BLaER1 treated with 17β-estradiol and CSF1 and Interleukin-3, amounts not matched to agents 10 nM and 100 nM (cell line): ENCODE results near the gene ABHD12B.
"Not testable (repeated sequence)": the region's sequence is repeated elsewhere in the genome, so short reads cannot be mapped to it uniquely, and the experiment has no call there.

Experiments
- H3K27ac ChIP-seq, 11 experiments: shearing (Covaris generic); formaldehyde crosslinking; 2 replicates each; pipeline ENCODE4 v1.8.1; 2022
- H3K27me3 ChIP-seq, 11 experiments: shearing (Covaris generic); formaldehyde crosslinking; 2 replicates each; pipeline ENCODE4 v1.8.1; 2022
- H3K36me3 ChIP-seq, 11 experiments: shearing (Covaris generic); formaldehyde crosslinking; 2 replicates each; pipeline ENCODE4 v1.8.1; 2022
- H3K4me1 ChIP-seq, 10 experiments: shearing (Covaris generic); formaldehyde crosslinking; 2 replicates each; pipeline ENCODE4 v1.8.1; 2022
- H3K4me2 ChIP-seq, 11 experiments: shearing (Covaris generic); formaldehyde crosslinking; 2 replicates each; pipeline ENCODE4 v1.8.1; 2022
- H3K4me3 ChIP-seq, 10 experiments: shearing (Covaris generic); formaldehyde crosslinking; 2 replicates each; pipeline ENCODE4 v1.8.1; 2022
- H3K9ac ChIP-seq, 11 experiments: shearing (Covaris generic); formaldehyde crosslinking; 2 replicates each; pipeline ENCODE4 v1.8.1; 2022
- H3K9me3 ChIP-seq, 11 experiments: shearing (Covaris generic); formaldehyde crosslinking; replicated peaks in 1 of 11; 2 replicates each; pipeline ENCODE4 v1.8.1; 2022
- H4K20me1 ChIP-seq, 11 experiments: shearing (Covaris generic); formaldehyde crosslinking; 2 replicates each; pipeline ENCODE4 v1.8.1; 2022
- Cebpa-rat ChIP-seq, 11 experiments: shearing (Covaris generic); IDR thresholded peaks; 2 replicates each; pipeline ENCODE4 v1.8.1; 2022

Gene ABHD12B

DNA sequence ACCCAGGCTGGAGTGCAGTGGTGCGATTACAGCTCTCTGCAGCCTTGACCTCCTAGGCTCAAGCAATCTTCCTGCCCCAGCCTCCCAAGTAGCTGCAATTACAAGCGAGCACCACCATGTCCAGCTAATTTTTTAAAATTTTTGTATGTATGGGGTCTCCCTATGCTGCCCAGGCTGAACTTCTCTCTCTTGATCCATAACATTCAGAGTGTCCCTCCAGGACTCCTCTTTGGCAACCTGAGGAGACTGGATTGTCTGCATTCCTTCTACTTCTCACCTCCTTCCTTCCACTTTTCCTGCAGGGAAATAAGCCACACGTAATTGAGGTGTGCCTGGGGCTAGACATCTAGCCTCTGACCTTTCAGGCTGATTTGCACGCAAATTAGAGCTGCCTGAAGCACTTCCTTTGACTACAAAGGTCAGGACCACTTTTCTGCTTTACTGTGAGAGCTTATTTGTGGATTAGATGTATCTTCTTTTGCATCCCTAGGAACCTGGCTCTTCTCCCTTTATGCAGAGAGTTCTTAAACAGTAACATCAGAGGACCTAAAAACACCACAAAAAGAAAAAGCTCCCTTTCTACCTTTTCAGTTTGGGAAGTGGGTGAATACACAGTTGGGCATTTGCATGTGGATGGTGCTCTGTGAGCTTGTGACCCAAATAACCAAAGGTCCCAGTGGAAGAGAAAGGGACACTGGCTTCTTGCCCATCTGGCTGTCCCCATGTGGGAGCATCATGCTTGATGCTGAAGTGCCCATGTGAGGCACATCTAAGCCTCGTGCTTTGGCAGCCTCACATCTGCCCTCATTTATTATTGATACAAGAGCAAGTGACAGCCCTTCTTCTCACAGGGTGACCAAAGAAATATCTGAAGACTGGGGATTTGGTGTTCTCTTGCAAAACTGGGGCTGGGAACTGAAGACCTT lies 38.9 kb downstream of the ABHD12B start:
- no peak for TF ChIP-seq Cebpa-rat (IDR thresholded peaks at IDR 0.05)
- H3K9ac ChIP-seq = no peak overlapping the region
- H3K4me2 ChIP-seq = no peak overlapping the region
- H3K9me3 ChIP-seq = peaks cover 0 to 17% (median 0%) of the 10 kb centered on the region in 11 experiments; a peak in 4 of 22 replicates
- peaks cover 0 to 100% (median 0%) of the 10 kb centered on the region in 11 experiments; a peak in 9 of 22 replicates for H3K36me3 ChIP-seq
- no peaks in the 10 kb centered on the region for H3K4me1 ChIP-seq
- no peak overlapping the region for H3K4me3 ChIP-seq
- no peaks in the 10 kb centered on the region for H3K27me3 ChIP-seq
- peaks cover 0 to 72% (median 0%) of the 10 kb centered on the region in 11 experiments; a peak in 4 of 22 replicates for H4K20me1 ChIP-seq
- no peak overlapping the region for H3K27ac ChIP-seq

DNA sequence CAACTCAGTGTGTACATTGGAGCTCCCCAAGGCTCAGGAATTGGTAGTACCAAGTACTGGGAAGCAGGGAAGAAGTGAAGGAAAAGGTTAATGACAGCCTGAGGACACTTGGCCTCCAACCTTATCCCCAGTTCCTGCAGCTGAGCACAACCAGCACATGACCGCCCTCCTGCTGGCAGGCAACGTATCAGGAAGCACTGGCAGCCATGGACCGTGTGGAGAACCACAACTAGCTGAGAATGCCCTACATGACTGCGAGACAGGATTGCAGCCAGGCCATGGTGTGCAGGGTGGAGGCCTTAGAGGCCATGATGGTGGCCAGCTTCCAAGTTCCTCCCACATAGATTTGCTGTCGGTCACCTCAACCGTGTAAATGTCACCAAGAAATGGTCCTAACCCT lies 45.6 kb downstream of the ABHD12B start:
- no peaks in the 10 kb centered on the region for H3K27me3 ChIP-seq
- H3K4me2 ChIP-seq = no peak overlapping the region
- TF ChIP-seq Cebpa-rat (IDR thresholded peaks at IDR 0.05) = no peak
- peaks cover 0 to 65% (median 0%) of the 10 kb centered on the region in 11 experiments; a peak in 3 of 22 replicates for H4K20me1 ChIP-seq
- H3K36me3 ChIP-seq = peaks cover 0 to 100% (median 0%) of the 10 kb centered on the region in 11 experiments; a peak in 9 of 22 replicates
- no peak overlapping the region for H3K27ac ChIP-seq
- H3K9me3 ChIP-seq = peaks cover 0 to 6% (median 0%) of the 10 kb centered on the region in 11 experiments; a peak in 5 of 22 replicates
- no peak overlapping the region for H3K4me3 ChIP-seq
- no peak overlapping the region for H3K9ac ChIP-seq
- H3K4me1 ChIP-seq = peaks cover 0 to 10% (median 0%) of the 10 kb centered on the region in 10 experiments; a peak in 3 of 20 replicates

DNA sequence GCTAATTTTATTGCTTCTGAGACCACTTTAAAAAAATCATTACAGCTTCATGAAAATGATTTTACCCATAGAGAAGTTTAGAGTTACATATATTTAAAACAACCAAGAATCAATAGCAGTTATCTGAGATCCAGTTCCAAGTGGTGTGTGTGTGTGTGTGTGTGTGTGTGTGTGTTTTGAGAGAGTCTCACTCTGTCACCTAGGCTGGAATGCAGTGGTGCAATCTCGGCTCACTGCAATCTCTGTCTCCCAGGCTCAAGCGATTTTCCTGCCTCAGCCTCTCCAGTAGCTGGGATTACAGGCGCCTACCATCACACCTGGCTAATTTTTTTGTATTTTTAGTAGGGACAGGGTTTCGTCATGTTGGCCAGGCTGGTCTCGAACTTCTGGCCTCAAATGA lies 47.7 kb downstream of the ABHD12B start:
- H3K9ac ChIP-seq, H3K27me3 ChIP-seq, H3K4me3 ChIP-seq, H3K4me2 ChIP-seq, H3K9me3 ChIP-seq, H3K27ac ChIP-seq: not testable (repeated sequence)
- Histone ChIP-seq H3K4me1 (peaks cover 0 to 15% (median 0%) of the 10 kb centered on the region in 10 experiments; a peak in 3 of 20 replicates), H3K36me3 (peaks cover 0 to 100% (median 0%) of the 10 kb centered on the region in 11 experiments; a peak in 9 of 22 replicates), H4K20me1 (peaks cover 0 to 50% (median 0%) of the 10 kb centered on the region in 11 experiments; a peak in 3 of 22 replicates)

DNA sequence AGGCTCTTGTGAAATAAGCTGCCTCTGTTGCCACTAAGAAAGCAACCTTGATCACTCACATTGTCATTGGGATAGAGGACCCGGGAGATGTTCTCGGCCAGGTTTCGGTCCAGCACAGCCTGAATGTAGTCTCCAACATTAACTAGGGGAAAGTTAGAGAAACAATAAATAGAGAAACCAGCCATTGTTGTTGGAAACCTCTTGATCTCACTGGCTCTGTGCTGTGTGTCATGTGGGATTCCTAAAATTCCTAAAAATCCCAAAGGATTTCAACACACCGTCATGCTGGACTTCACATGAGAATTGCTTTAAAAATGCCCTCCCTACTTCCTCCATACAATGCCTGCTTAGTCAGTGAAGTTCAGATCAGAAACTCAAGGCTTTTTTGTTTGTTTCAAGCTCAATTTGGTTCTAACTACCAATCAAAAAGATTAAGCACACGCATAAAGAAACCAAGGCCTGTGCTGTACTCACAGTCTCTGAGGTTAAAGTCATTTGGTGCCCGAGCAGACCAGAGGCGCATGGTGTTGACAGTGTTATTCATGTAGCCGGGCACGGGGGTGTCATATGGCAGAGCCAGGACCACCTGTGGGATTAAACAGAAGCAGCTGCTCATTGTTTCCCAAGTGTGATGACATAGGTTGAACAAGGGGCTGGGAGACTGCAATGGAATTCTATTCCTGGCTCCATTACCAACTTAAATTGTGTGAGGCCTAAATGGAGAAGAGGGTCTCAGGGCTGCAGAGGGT lies 48.8 kb downstream of the ABHD12B start:
- no peak overlapping the region for H3K4me3 ChIP-seq
- no peak for TF ChIP-seq Cebpa-rat (IDR thresholded peaks at IDR 0.05)
- H3K4me2 ChIP-seq = no peak overlapping the region
- peaks cover 0 to 6% (median 0%) of the 10 kb centered on the region in 11 experiments; a peak in 1 of 22 replicates for H3K9me3 ChIP-seq
- H3K36me3 ChIP-seq = peaks cover 0 to 100% (median 0%) of the 10 kb centered on the region in 11 experiments; a peak in 9 of 22 replicates
- no peak overlapping the region for H3K9ac ChIP-seq
- peaks cover 0 to 40% (median 0%) of the 10 kb centered on the region in 11 experiments; a peak in 3 of 22 replicates for H4K20me1 ChIP-seq
- peaks cover 0 to 25% (median 4%) of the 10 kb centered on the region in 10 experiments; a peak in 13 of 20 replicates for H3K4me1 ChIP-seq
- H3K27ac ChIP-seq = no peak overlapping the region
- H3K27me3 ChIP-seq = no peaks in the 10 kb centered on the region

DNA sequence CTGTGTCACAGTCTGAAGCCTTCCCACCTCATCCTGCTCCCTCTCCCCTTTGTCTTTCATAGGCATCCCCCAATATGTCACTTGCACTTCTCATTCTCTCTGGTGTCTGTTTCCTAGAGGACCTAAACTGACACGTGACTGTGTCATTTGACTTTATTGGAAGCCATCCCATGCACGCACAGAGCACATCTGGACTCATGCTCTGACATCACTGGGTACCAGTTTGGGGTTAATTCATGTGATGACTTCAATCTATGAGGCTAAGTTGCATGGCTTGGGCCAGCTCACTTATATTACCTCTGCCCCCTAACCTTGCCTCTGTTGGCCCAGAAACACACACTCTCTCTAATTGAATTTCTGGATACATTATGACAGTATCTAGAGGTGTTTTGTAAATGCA lies 51.0 kb downstream of the ABHD12B start:
- no peaks in the 10 kb centered on the region for H3K27me3 ChIP-seq
- peaks cover 10 to 42% (median 25%) of the 10 kb centered on the region in 10 experiments for H3K4me1 ChIP-seq
- H3K9ac ChIP-seq = no peak overlapping the region
- peak overlapping the region in 2 of 11 experiments; percentile 9 to 23; a peak in 2 of 22 replicates for H3K4me2 ChIP-seq
- peaks cover 0 to 92% (median 0%) of the 10 kb centered on the region in 11 experiments; a peak in 8 of 22 replicates for H3K36me3 ChIP-seq
- H3K27ac ChIP-seq = no peak overlapping the region
- no peak for TF ChIP-seq Cebpa-rat (IDR thresholded peaks at IDR 0.05)
- H3K9me3 ChIP-seq = peaks cover 0 to 8% (median 0%) of the 10 kb centered on the region in 11 experiments; a peak in 5 of 22 replicates
- H4K20me1 ChIP-seq = peaks cover 0 to 19% (median 0%) of the 10 kb centered on the region in 11 experiments; a peak in 3 of 22 replicates
- H3K4me3 ChIP-seq = no peak overlapping the region

DNA sequence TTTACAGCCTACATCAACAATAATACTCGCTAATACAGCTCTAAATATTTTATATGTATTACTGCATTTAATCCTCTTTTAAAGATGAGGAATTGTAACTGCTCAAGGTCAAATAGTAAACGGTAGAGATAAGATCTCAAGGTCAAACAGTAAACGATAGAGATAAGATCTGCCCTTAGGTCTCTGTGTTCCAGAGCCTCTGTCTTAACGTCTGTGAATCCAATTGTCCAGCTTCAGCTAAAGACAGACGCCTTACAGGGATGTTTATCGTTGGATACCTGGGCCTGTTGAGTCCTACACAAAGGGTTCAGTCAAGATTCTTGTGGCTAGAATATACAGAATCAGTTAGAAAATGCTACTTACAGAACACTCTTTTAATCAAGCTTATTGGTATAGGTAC lies 52.4 kb downstream of the ABHD12B start:
- Histone ChIP-seq H3K27ac (peak overlapping the region in 1 of 11 experiments; percentile 52; a peak in 1 of 22 replicates), H3K4me3 (no peak overlapping the region), H3K9ac (no peak overlapping the region), H4K20me1 (peaks cover 0 to 4% (median 0%) of the 10 kb centered on the region in 11 experiments; a peak in 1 of 22 replicates), H3K4me2 (no peak overlapping the region), H3K4me1 (peaks cover 22 to 57% (median 39%) of the 10 kb centered on the region in 10 experiments), H3K27me3 (no peaks in the 10 kb centered on the region), H3K9me3 (peaks cover 0 to 16% (median 0%) of the 10 kb centered on the region in 11 experiments; a peak in 5 of 22 replicates), H3K36me3 (peaks cover 0 to 88% (median 0%) of the 10 kb centered on the region in 11 experiments; a peak in 8 of 22 replicates)
- TF ChIP-seq Cebpa-rat (IDR thresholded peaks at IDR 0.05) = no peak

DNA sequence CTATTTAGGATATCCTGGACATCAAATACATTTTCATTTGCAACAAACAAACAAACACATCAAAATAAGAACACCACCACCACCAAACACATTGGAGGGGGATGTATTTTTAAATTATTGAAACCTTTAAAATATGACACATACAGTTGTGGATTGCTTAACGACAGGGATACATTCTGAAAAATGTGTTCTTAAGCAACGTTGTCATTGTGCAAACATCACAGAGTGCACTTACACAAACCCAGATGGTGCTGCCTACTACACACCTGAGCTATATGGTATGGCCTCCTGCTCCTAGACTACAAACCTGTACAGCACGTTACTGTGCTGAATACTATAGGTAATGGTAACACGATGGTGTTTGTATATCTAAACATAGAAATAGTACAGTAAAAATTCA lies 53.0 kb downstream of the ABHD12B start:
- Histone ChIP-seq H3K4me2 (peak overlapping the region in 3 of 11 experiments; percentile 84 to 94 (median 87); a peak in 6 of 22 replicates), H3K9ac (no peak overlapping the region), H3K4me1 (peaks cover 22 to 63% (median 46%) of the 10 kb centered on the region in 10 experiments), H3K4me3 (no peak overlapping the region), H3K9me3 (peaks cover 0 to 20% (median 0%) of the 10 kb centered on the region in 11 experiments; a peak in 5 of 22 replicates), H3K36me3 (peaks cover 0 to 88% (median 0%) of the 10 kb centered on the region in 11 experiments; a peak in 8 of 22 replicates), H4K20me1 (peaks cover 0 to under 1% (median 0%) of the 10 kb centered on the region in 11 experiments; a peak in 1 of 22 replicates), H3K27ac (peak overlapping the region in 3 of 11 experiments; percentile 89 to 94 (median 93); a peak in 5 of 22 replicates), H3K27me3 (no peaks in the 10 kb centered on the region)
- no peak for TF ChIP-seq Cebpa-rat (IDR thresholded peaks at IDR 0.05)

DNA sequence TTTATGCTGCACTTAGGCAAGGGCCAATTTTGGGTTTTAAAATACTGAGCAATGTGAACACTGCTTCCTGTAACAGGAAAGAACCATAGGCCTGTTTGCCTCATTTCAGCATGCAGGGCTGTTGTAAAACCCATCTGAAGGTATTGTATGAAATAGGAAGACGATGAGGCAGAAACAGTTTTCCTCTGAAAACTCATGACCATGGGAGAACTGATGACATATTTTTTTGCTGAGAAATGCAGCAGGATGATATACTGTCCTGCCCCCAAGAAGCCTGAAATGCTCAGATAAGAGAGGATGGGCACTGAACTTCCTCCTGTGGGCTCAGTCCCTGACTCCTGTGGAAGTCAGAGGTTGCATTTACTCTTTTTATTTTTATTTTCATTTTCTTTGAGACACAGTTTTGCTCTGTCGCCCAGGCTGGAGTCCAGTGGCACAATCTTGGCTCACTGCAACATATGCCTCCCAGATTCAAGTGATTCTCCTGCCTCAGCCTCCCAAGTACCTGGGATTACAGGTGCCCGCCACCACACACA lies 55.1 kb downstream of the ABHD12B start:
- H3K27me3 ChIP-seq = no peaks in the 10 kb centered on the region
- H3K9me3 ChIP-seq = peaks cover 0 to 25% (median 0%) of the 10 kb centered on the region in 11 experiments; a peak in 5 of 22 replicates
- peak in 7 of 11 experiments; percentile 22 to 82 (median 55); a peak in 10 of 22 replicates for TF ChIP-seq Cebpa-rat (IDR thresholded peaks at IDR 0.05)
- H3K4me3 ChIP-seq = peak overlapping the region in 1 of 10 experiments; percentile 30; a peak in 3 of 20 replicates
- no peaks in the 10 kb centered on the region for H4K20me1 ChIP-seq
- peak overlapping the region in 10 of 11 experiments; percentile 35 to 80 (median 74); a peak in 16 of 22 replicates for H3K9ac ChIP-seq
- peaks cover 0 to 88% (median 0%) of the 10 kb centered on the region in 11 experiments; a peak in 8 of 22 replicates for H3K36me3 ChIP-seq
- H3K27ac ChIP-seq = peak overlapping the region; percentile 76 to 94 (median 88)
- H3K4me2 ChIP-seq = peak overlapping the region; percentile 48 to 94 (median 78); a peak in 20 of 22 replicates
- H3K4me1 ChIP-seq = peaks cover 22 to 79% (median 58%) of the 10 kb centered on the region in 10 experiments
